NOMO-1 treated with dmso at 0.1 percent for 144 hours (cell line): Measurements from ENCODE around the gene GORASP2.

Source experiments
- DNase-seq: peaks from one replicate; lab custom pipeline; 2025; ENCODE audit not compliant: unreplicated experiment; lab: John Stamatoyannopoulos, UW

GORASP2 gene

DNA sequence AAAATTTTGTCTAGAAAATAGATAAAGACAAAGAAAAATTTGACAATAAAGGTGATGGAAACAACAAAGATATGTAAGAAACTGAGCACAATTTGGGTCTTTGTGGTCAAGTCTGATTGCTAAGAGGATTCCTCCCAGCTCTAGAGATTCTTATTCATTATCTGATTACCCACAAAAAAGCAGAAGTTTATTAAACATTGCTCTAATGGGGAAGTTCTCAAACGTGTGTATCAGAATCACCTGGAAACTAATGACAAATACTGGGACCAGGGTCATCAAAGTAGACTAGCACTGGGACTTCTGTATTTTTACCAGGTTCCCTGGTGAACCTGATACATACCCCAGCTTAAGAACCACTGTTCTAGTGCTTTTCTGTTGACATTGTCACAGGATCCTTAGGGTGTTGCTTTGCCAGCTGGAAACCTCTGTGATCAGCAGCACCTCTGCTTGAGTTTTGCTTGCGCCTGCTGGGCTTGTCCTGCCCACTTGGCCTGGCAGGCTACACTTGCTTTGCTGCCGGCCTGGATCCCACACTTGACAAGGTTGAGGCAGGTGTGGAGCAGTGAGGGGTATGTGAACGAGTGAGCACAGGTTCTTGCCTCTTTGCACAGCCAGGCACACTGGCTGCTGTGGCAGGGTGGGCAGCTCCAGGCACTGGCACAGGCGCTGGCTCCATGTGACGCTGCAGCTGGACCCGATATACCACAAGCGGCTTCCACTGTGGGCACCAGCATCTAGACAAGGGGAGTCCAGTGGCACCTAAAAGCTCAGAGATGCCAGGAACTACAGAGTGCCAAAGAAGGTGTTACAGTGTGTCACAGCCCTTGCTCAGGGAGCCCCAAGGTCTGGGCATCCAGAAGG, 6.2 kb upstream of the GORASP2 start:
- DNase-seq: no peak

DNA sequence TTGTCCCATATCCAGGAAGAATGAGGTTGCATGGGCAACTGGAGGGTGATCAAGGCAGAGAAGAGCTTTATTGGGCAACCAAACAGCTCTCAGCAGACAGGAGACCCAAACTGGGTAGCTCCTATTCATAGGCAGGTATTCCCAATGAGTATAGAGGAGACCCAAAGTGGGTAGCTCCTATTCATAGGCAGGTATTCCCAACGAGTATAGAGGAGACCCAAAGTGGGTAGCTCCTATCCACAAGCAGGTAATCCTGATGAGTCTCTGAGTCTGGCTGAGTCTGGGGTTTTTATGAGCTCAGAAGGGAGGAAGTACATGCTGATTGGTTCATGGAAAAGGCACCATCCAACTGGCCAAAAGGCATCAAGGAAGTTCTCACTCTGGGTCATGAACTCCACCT, 5.3 kb upstream of the GORASP2 start:
- DNase-seq: no peak

DNA sequence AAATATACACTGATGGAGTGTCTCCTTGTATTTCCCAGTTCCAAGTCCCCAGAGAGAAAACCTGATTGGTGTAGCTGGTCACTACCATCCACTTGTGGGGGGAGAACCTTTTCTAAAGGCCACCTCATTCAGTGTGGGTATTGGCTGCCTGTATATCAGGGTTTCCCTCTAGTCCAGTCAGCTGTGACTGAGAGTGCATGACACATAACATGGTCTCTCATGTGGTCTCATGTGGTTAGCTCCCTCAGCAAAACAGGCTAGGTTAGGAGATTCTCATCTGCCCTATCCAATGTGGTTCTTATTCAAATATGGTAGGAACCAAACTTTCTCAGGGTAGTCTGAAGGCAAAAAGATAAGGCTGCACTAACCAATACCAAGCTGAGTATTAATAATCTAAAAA, 4.1 kb upstream of the GORASP2 start:
- no peak for DNase-seq

DNA sequence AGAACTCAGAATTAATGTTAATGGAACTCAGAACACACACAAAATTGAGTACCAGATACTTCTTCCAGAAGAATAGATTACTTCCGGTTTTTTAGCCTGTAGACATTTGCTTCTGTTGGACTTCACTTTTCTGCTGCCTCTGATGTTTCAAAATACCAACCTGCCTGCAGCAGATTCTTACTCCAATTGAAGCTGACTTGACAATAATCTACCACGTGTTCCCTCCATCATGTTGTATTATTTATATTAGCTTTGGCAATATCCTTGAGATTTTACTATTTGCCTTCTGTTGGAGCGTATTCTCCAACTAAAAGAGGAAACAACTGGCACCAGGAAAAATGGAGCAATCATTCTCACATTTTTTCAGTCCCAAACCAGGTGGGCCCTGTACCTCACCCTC, 3.1 kb upstream of the GORASP2 start:
- DNase-seq: no peak

DNA sequence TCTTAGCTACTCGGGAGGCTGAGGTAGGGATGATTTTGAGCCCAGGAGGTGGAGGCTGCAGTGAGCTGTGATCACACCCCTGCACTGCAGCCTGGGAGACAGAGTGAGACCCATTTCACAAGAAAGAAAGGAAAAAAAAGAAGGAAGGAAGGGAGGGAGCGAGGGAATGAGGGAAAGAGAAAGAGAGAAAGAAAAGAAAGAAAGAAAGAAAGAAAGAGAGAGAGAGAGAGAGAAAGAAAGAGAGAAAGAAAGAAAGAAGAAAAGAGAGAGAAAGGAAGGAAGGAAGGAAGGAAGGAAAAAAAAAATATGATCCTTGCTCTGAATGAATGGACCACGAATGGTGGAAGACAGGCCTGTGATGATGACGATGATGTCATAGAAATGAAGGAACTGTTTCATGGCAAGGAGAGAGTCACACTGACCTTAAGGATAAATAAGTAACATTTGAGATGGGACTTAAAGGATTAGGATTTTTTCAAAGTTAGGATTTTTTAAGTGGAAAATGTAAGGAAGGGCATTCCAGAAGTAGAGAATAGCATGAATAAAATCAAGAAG, 2.2 kb upstream of the GORASP2 start:
- no peak for DNase-seq

DNA sequence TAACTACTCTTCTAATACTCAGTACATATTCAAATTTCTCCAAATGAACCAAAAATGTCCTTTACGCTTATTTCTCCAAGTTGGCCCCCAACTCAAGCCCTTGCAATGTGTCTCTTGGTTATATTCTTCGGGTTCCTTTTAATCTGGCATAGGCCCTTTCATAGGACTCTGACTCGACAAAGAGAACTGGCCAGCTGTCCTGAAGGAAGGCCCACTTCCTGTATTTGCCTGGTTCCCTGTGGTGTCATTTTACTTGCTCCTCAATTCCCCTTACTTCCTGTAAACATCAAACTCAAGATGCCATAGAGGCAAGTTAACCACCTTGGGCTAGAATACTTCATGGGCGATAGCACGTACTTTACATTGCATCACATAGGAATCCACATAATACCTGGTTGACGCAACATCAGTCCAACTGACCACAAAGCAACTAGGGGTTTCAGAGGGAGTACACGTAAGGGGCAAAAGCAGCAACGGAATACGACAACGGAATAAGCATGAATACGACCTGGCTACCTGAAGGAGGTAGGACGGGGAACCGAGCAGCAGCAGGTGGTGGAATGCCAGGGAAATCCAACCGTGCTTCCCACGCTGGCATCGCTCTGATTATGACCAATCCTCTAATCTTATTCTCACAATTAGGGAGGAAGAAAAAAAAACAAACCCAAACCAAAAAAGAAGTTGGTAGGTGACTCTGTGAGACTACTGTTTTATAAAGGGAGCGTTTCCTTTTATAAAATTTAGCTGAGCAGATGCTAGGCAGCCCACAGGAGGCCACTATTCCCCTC, 823 bp upstream of the GORASP2 start:
- peak; percentile 54 for DNase-seq

DNA sequence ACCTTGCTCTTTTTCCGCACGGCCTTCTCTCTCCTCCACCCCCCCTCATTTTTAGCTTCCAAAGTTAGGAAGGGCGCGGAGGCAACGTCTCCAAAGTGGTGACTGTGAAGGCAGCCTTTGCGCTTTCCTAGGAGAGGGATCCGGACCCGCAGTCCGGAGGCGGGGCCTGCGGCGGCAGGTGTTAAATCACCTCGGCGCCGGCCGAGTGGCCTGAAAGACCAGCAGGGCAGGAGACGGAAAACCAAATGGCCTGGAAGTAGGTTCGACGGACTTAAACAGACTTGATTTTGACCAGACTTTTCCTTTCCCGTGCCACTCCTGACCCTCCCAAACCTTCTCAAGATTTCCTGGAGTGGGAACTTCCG, 615 bp downstream of the GORASP2 start:
- DNase-seq: no peak

DNA sequence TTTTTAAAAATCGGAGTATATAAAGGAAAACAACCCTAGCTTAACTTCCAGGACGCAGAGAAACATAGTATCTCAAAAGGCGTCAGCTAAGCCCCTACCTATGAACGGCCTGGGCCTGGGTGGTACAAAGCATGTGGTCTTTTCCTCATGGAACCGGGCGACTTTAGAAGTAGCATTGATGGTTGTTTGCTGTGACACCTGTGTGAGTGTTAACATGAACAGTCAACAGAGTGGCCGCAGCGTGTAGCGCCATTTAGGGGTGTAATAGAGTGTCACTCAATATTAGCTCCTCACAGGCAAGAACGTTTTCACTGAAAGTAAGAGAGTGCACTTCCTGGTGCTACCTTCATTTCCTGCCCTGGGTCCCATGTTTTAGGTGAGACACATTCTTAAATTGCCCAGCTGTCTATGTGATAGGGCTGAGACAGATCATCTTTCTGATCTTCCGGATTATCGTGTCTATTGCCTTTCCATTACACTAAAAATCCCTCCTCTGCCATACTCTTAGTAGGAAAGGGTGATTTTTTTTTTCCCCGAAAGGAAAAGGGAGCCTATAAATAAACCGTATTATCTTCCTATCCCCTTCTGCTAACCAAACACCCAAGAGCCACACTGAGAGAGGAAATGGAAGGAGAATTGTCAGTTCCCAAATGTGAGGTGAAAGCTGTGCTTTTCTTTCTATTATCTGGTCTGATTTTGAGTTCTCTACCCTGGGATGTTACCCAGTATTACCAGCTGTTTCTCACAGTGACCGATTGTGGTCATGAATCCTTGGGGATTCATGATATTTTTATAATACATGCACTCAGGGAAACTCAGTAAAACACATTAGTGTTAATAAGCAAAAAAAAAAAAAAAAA, 1.3 kb downstream of the GORASP2 start:
- no peak for DNase-seq

DNA sequence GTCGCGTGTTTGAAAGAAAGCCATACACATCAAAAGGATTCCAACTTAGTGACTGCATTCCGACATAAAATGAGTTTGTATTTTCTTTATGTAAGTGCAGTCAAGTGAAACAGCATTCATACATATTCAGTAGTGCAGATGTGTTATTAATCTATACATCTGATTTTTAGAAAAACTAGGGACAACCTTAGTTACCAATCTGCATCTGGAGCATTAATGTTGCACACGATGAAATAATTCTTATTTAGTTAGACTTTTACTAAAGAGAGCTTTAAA, 1.9 kb downstream of the GORASP2 start:
- no peak for DNase-seq

DNA sequence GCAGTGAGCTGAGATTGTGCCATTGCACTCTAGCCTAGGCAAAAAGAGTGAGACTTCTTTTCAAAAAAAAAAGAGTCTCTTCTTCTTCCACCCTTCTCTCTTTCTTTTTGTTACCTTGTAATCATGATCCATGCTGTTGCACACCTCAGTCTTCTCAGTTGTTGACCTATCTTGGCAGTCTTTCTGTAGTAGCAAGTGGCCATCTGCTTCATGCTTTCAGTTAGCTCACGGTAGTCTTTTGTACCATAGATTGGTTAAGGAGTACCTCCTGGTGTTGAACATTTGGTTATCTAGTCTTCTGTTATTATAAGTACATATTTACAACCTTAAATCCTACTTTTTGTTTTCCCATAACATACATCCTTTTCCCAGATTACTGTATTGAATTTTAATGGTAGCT, 3.1 kb downstream of the GORASP2 start:
- no peak for DNase-seq

DNA sequence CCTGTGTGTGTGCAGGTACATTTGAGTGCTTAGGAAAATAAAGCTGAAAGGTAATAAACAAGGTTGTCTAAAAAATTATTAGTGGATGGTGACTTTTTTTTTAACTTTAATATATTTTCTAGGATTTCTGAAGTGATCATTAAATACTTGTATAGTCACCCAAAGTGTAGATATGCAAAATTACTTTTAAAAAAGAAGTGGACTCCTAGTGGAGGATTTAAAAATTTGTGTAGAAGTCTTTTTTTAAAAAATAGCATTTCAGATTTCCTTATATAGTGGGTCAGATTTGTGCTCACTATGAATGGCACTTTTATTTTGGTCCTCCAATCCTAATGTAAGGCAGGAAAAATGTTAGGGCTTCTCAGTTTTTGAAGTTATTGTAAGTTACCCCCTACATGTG, 3.9 kb downstream of the GORASP2 start:
- no peak for DNase-seq

DNA sequence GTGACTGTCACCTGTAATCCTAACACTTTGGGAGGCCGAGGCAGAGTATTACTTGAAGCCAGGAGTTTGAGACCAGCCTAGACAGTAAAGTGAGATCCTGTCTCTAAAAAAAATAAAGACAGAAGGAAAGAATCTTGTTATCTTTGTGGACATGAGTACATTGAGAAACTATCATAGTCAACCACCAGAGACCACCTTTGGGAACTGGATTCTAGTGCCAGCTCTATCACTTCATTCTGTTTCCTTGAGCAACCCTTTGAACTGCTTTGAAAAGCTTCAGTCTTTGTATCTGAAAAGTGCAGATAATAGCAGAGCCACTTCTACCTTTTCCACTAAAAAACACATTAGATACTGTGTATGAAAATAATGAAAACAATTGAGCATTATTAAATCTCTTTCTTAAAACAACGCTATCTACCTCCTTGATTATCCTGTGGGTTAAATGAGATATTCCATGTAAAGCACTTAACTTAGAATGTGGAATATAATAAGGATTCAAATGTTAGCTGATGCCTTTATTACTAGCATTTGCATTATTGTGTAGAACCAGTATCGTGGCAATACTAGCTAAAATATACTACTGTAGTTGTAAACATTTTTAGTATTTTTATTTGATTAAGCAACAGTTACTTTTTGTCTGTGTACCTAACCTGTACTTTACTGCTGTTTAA, 8.8 kb downstream of the GORASP2 start:
- no peak for DNase-seq

DNA sequence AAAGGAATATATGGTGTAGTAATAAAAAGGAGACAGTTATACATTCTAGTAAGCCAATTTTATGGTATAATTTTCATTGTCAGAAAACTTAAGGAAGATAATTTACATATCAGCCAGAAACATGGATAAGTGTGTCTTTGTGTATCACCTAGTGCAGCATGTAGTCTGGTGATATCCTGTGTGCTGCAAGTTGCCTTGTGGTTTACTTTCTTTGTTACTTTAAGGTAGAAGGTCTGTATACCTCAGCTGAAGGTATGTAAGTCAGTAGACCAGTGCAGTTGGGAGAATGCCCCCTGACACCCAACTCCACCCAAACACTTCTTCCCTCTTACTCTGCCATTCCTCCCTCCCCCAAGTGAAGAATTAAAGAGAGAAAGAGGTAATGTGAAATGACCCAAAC, 11.0 kb downstream of the GORASP2 start:
- DNase-seq: no peak

DNA sequence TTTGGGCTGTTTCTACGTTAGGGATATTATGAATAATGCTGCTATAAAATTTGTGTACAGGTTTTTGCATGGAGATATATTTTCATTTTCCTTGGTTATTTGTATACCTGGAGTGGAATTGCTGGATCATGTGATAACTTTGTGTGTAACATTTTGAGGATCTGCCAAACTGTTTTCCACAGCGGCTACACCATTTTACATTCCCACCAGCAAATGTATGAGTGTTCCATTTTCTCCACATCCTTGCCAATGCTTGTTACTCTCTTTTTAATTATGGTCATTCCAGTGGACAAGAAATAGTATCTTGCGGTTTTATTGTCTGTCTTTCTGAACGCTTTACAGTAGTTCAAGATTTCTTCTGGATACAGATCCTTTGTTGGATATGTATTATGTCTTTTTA, 13.6 kb downstream of the GORASP2 start:
- no peak for DNase-seq

DNA sequence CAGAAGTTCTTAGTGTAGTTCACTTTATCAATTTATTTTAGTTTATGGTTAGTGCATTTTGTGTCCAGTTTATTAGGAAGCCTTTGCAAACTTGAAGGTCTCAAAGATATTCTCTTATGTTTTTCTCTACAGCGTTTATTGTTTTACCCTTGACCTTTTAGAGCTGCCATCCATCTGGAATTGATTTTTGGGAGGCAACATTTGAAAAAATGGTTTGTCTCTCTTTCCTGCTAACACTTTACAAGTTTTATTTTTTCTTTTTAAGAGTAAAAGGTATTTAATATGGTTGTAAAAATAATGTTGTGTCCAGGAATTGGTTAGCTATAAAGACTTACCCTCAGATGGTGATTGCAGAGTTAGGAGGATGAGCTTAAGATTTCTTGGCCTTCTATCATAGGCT, 14.0 kb downstream of the GORASP2 start:
- no peak for DNase-seq

DNA sequence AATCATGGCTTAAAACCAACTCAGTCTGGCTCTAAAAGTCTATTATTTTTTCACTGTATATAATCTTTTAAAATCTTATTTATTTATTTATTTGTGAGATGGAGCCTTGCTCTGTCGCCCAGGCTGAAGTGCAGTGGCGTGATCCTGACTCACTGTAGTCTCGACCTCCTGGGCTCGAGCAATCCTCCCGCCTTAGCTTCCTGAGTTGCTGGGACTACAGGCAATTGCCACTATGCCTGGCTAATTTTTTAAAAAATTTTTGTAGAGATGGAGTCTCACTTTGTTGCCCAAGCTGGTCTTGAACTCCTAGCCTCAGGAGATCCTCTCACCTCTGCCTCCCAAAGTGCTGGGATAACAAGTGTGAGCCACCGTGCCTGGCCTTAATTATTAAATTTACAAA, 14.5 kb downstream of the GORASP2 start:
- DNase-seq: no peak

DNA sequence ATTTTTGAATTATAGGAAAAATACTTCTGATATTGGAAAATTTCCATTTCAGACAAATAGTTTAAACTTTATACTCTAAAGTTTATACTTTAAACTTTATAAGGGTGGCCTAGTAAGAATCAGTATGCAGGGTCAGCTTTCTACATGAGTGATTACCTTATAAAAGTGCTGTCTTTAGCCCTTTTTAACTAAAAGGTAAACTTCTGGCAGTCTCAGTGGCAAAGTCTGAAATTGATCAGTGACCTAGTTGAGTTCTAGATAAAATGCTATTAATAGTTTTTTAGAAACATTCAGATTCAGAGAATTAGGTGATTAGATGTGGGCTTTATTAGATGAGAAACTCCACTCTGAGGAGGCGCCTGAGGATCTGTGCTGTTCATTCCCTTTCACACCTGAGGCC, 15.5 kb downstream of the GORASP2 start:
- DNase-seq: no peak

DNA sequence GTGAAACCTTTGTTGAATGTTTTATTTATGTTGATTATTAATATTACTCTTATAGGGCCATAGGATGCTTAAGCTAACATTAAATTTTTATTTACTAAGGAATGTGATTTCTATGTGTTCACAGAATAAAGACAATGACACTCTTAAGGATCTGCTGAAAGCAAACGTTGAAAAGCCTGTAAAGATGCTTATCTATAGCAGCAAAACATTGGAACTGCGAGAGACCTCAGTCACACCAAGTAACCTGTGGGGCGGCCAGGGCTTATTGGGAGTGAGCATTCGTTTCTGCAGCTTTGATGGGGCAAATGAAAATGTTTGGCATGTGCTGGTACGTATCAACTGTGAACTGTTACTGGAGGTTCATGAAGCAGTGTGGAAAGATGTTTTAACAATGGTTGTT, 20.4 kb downstream of the GORASP2 start:
- no peak for DNase-seq

DNA sequence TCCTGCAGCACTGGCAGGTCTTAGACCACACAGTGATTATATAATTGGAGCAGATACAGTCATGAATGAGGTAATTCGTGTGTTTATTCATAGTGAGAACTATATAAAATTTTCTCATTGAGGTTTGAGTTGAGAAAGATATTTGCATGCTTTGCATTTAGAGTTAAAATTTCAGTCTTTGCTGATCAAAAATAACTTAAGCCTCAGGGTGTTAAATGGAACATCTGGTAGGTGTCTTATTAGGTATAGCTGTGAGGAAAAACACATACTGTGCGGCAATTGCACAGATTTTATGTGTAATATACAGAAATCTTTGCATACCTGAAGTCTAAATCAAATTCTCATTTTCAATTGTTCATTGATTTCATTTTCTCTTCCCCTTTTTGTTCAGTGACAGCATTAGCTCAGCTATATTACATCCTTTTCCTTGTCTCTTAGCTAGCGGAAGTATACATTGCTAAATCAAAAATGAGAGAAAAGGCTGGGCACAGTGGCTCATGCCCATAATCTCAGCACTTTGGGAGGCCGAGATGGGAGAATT, 21.2 kb downstream of the GORASP2 start:
- peak; percentile 38 for DNase-seq

DNA sequence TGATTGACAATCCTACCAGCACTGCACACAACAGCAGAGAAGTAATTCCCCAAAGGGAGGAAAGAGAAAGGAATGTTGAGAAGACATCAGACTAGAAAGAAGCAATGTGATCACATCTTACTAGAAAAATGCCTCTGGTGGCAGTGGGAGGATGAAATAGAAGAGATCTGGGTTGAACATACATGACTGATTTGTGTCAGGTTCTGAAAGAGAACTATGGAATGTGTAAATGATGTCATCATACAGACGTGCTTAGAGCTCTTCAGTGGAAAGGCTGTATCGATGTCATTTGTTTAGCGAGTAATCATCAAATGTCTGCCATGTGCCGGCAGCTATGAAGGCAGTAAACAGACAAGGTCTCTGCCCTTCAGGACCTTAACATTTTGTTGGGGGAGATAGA, 24.9 kb downstream of the GORASP2 start:
- no peak for DNase-seq

DNA sequence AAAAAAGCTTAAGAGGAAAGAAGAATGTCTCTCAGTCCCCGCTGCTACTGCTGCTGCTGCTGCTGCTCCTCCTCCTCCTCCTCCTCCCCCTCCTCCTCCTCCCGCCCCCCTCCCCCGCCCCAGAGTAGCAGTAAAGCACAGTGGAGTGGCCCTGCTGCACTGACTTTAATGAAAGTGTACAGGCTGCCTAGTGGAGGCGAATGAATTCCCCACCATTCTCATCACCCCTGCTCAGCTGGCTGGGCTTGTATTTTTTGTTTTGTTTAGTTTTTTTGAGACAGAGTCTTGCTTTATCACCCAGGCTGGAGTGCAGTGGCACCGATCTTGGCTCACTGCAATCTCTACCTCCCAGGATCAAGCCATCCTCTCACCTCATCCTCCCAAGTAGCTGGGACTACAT, 34.3 kb downstream of the GORASP2 start:
- no peak for DNase-seq
